HepG2 (cell line): ENCODE results near the gene ATP13A1. TPM values are rescaled to one million over a fixed set of nuclear protein-coding genes. Genes with fewer than 3 reads are reported as not detected.

Experiments
- AFF4 ChIP-seq: sonication (generic); formaldehyde crosslinking; IDR thresholded peaks from 2 replicates; pipeline ENCODE4 v1.4.0; 2020; ENCODE audit warnings: missing genetic modification reagents
- ARID2 ChIP-seq: sonication (generic); formaldehyde crosslinking; IDR thresholded peaks from 2 replicates; pipeline ENCODE4 v1.8.1; 2022; ENCODE audit warnings: mild to moderate bottlenecking, missing genetic modification reagents, borderline replicate concordance
- ATF7 ChIP-seq, 2 experiments: fragments of 450-650 bp in 1 of 2; sonication (generic) in 1 of 2; formaldehyde crosslinking in 1 of 2; IDR thresholded peaks; 2 replicates each; pipeline versions ENCODE4 v1.4.0 to v1.6.1; 2016 to 2020; ENCODE audit warnings: antibody characterized with exemption in 1 of 2, mild to moderate bottlenecking in 1 of 2, missing genetic modification reagents in 1 of 2
- HNF4A ChIP-seq: sonication (generic); formaldehyde crosslinking; IDR thresholded peaks from 2 replicates; pipeline ENCODE4 v1.4.0; 2020; ENCODE audit warnings: missing genetic modification reagents
- IKZF1 ChIP-seq: fragments of 450-650 bp; IDR thresholded peaks from 2 replicates; pipeline ENCODE4 v1.7.1; 2016
- NCOR1 ChIP-seq: fragments of 200-600 bp; sonication (generic); IDR thresholded peaks from 2 replicates; pipeline ENCODE4 v1.7.0; 2017; ENCODE audit warnings: antibody characterized with exemption, low read length, borderline replicate concordance
- NFKBIZ ChIP-seq: IDR thresholded peaks from 2 replicates; pipeline ENCODE4 v1.6.1; 2018; ENCODE audit warnings: missing genetic modification reagents, missing compliant biosample characterization
- RXRA ChIP-seq: sonication (generic); formaldehyde crosslinking; IDR thresholded peaks from 2 replicates; pipeline ENCODE4 v1.5.1; 2020; ENCODE audit warnings: missing genetic modification reagents
- STAG1 ChIP-seq: sonication (generic); formaldehyde crosslinking; IDR thresholded peaks from 2 replicates; pipeline ENCODE4 v1.4.0; 2020; ENCODE audit warnings: missing genetic modification reagents
- ZBTB20 ChIP-seq: sonication (generic); formaldehyde crosslinking; IDR thresholded peaks from 2 replicates; pipeline ENCODE4 v1.8.1; 2023; ENCODE audit warnings: missing genetic modification reagents, low read depth, mild to moderate bottlenecking, borderline replicate concordance
- ZNF101 ChIP-seq: sonication (generic); formaldehyde crosslinking; IDR thresholded peaks from 2 replicates; pipeline ENCODE4 v1.4.0; 2020; ENCODE audit warnings: mild to moderate bottlenecking, low read depth, missing genetic modification reagents, borderline replicate concordance
- ZNF326 ChIP-seq: sonication (generic); formaldehyde crosslinking; IDR thresholded peaks from 2 replicates; pipeline ENCODE4 v1.4.0; 2020; ENCODE audit warnings: missing genetic modification reagents, borderline replicate concordance
- ZNF556 ChIP-seq: sonication (generic); formaldehyde crosslinking; IDR thresholded peaks from 2 replicates; pipeline ENCODE4 v1.4.0; 2020; ENCODE audit warnings: mild to moderate bottlenecking, missing genetic modification reagents, borderline replicate concordance
- ZNF557 ChIP-seq: sonication (generic); formaldehyde crosslinking; IDR thresholded peaks from 2 replicates; pipeline ENCODE4 v1.4.0; 2020; ENCODE audit warnings: missing genetic modification reagents
- ZNF607 ChIP-seq: sonication (generic); formaldehyde crosslinking; IDR thresholded peaks from 2 replicates; pipeline ENCODE4 v1.5.1; 2020; ENCODE audit warnings: missing genetic modification reagents, mild to moderate bottlenecking, borderline replicate concordance
- polyA plus RNA-seq, 8 experiments: library from polyadenylated mRNA; depleted of rRNA in 3 of 8; stranded (reverse) in 7 of 8; unstranded in 1 of 8; fragments of >200 nt; fragmentation: Illumina TruSeq in 4 of 8; extraction: Trizol in 4 of 8; gene quantifications; 2 replicates each; pipeline versions ENCODE4 v1.2.1 to v1.2.3, GENCODE V29; 2011 to 2016; ENCODE audit warnings: low read depth in 4 of 8, missing spikeins in 1 of 8, mixed read lengths in 1 of 8; ENCODE audit not compliant: insufficient read depth in 1 of 8
- total RNA-seq, 5 experiments: library from RNA; depleted of rRNA; stranded (reverse); fragments of >200 nt; fragmentation: Illumina TruSeq; extraction: Trizol; gene quantifications; 2 replicates each; pipeline ENCODE4 v1.2.3, GENCODE V29; 2016; ENCODE audit warnings: low read depth in 1 of 5
- TF ChIP-seq, protein P1 (sequence below): sonication (generic); formaldehyde crosslinking; IDR thresholded peaks from 2 replicates; pipeline ENCODE4 v1.8.1; 2023; ENCODE audit warnings: missing genetic modification reagents, inconsistent platforms, borderline replicate concordance
- TF ChIP-seq, protein P2 (sequence below): sonication (generic); formaldehyde crosslinking; IDR thresholded peaks from 2 replicates; pipeline ENCODE4 v1.5.1; 2020; ENCODE audit warnings: missing genetic modification reagents, mild to moderate bottlenecking, borderline replicate concordance
- TF ChIP-seq, protein P3 (sequence below): sonication (generic); formaldehyde crosslinking; IDR thresholded peaks from 2 replicates; pipeline ENCODE4 v1.5.0; 2020; ENCODE audit warnings: missing genetic modification reagents

Gene ATP13A1
- total and polyA plus RNA-seq, 2 of the 13 experiments (the other 11 are each of a cell fraction or from before 2014, with no cell fraction given): 23.2 to 41.7 TPM

DNA sequence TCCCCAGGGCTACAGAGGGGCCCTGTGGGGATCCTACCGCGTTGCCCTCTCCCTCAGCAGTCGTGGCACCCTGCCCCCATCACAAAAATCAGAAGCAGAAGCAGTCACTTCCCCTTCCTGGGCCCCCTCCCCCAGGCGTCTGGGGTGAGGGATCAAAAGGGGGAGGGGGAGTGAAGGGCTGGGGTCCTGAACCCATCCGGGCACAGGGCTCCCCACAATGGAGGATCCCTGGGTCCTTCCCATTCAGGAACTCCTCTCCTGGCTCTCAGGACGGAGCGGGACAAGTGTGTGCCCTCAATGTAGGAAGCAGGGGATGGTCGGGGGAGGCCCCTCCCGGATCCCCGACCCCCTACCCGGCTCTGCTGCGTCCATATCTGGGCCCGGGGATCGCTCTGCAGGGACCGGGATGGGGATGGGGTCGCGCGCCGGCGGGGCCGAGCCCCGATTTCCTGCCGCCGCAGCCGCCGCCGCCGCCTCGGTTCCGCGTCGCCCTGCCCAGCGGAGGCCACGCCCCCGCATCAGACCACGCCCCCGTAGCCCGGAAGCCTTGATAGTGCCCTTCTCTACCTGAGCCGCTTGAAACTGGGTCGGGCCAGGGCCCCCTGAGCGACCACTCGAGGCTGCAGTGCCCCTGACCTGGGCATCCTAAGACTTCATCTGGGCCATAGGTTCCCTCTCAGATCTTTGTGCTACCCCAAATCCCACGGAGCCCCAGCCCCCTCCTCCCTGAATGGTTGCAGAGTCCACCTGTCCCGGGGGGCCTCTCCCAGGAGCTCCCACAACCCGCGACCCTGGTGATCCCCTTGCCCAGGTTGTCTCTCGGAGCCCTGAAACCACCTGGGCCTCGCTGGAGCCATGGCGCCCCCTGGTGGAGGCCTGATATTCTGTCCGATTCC lies 20.1 kb downstream of the ATP13A1 start, which contains the start of gene GMIP (continued):
- TF ChIP-seq ATF7 (IDR thresholded peaks at IDR 0.05): no peak
- no peak for TF ChIP-seq ATF7 (CRISPR knock-in tag; IDR thresholded peaks at IDR 0.05)
- TF ChIP-seq RXRA (CRISPR knock-in tag): no peak
- no peak for TF ChIP-seq ZBTB20
- TF ChIP-seq, protein P1, sequence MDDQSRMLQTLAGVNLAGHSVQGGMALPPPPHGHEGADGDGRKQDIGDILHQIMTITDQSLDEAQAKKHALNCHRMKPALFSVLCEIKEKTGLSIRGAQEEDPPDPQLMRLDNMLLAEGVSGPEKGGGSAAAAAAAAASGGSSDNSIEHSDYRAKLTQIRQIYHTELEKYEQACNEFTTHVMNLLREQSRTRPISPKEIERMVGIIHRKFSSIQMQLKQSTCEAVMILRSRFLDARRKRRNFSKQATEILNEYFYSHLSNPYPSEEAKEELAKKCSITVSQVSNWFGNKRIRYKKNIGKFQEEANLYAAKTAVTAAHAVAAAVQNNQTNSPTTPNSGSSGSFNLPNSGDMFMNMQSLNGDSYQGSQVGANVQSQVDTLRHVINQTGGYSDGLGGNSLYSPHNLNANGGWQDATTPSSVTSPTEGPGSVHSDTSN (CRISPR knock-in tag): no peak
- TF ChIP-seq STAG1 (CRISPR knock-in tag): peak; percentile 80
- TF ChIP-seq NFKBIZ: no peak
- TF ChIP-seq AFF4: no peak
- TF ChIP-seq ZNF607: no peak
- no peak for TF ChIP-seq ZNF557 (CRISPR knock-in tag)
- no peak for TF ChIP-seq IKZF1
- TF ChIP-seq ARID2 (CRISPR knock-in tag): no peak
- no peak for TF ChIP-seq ZNF101
- TF ChIP-seq, protein P2, sequence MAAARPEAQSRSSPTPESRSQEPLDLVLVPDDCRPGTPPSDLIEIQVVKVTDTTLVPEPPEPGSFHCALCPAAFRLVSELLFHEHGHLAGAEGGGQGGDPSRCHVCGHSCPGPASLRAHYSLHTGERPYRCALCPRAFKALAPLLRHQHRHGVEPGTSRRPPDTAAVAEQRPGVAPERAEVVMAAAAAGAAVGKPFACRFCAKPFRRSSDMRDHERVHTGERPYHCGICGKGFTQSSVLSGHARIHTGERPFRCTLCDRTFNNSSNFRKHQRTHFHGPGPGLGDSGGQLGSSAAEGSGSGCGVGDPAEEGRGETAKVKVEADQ (CRISPR knock-in tag): peak; percentile 50; the same call in 1 of the 2 replicates
- no peak for TF ChIP-seq ZNF326
- TF ChIP-seq, protein P3, sequence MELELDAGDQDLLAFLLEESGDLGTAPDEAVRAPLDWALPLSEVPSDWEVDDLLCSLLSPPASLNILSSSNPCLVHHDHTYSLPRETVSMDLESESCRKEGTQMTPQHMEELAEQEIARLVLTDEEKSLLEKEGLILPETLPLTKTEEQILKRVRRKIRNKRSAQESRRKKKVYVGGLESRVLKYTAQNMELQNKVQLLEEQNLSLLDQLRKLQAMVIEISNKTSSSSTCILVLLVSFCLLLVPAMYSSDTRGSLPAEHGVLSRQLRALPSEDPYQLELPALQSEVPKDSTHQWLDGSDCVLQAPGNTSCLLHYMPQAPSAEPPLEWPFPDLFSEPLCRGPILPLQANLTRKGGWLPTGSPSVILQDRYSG (CRISPR knock-in tag): no peak
- no peak for TF ChIP-seq ZNF556 (CRISPR knock-in tag)
- TF ChIP-seq HNF4A: no peak
- no peak for TF ChIP-seq NCOR1
